ENCODE measurements around the gene UBTD2. TPM values are rescaled to one million over a fixed set of nuclear protein-coding genes. Genes with fewer than 3 reads are reported as not detected.

Gene UBTD2
- total and polyA plus RNA-seq, 9 donors = 17.0 to 31.5 (median 28.6) TPM

- H3K27me3 ChIP-seq = no peaks in the 10 kb centered on the region
- no peaks in the 10 kb centered on the region for H3K4me1 ChIP-seq (ENCODE audit: insufficient read depth)
- TF ChIP-seq POLR2A (IDR thresholded peaks at IDR 0.05) (no peak), EP300 (IDR thresholded peaks at IDR 0.05) (no peak)
- TF ChIP-seq, protein P1, sequence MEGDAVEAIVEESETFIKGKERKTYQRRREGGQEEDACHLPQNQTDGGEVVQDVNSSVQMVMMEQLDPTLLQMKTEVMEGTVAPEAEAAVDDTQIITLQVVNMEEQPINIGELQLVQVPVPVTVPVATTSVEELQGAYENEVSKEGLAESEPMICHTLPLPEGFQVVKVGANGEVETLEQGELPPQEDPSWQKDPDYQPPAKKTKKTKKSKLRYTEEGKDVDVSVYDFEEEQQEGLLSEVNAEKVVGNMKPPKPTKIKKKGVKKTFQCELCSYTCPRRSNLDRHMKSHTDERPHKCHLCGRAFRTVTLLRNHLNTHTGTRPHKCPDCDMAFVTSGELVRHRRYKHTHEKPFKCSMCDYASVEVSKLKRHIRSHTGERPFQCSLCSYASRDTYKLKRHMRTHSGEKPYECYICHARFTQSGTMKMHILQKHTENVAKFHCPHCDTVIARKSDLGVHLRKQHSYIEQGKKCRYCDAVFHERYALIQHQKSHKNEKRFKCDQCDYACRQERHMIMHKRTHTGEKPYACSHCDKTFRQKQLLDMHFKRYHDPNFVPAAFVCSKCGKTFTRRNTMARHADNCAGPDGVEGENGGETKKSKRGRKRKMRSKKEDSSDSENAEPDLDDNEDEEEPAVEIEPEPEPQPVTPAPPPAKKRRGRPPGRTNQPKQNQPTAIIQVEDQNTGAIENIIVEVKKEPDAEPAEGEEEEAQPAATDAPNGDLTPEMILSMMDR (IDR thresholded peaks at IDR 0.05) = no peak
- intact Hi-C loops (cut with DNase I) = no loop called here
- H3K36me3 ChIP-seq = no peaks in the 10 kb centered on the region
- H3K9me3 ChIP-seq = no peaks in the 10 kb centered on the region
- no peak overlapping the region for H3K4me3 ChIP-seq
- WGBS, 3 donors = 73 to 78% (median 77%) methylated on average over 7 of the region's 7 CpGs
- no peak for DNase-seq
- H3K27ac ChIP-seq = no peak overlapping the region
Measured at GRCh38 chr5:172175263-172175719, 108.3 kb downstream of the UBTD2 start.

GRCh38 chr5:172173564-172174153, 109.9 kb downstream of the UBTD2 start:
- Histone ChIP-seq H3K36me3 (no peaks in the 10 kb centered on the region), H3K9me3 (no peaks in the 10 kb centered on the region), H3K27ac (no peak overlapping the region), H3K27me3 (no peaks in the 10 kb centered on the region), H3K4me1 (ENCODE audit: insufficient read depth) (no peaks in the 10 kb centered on the region), H3K4me3 (no peak overlapping the region)
- WGBS, 3 donors = 91 to 94% (median 91%) methylated on average over 12 of the region's 12 CpGs
- no peak for DNase-seq
- intact Hi-C loops (cut with DNase I) = no loop called here
- no peak for TF ChIP-seq POLR2A (IDR thresholded peaks at IDR 0.05)
- TF ChIP-seq, protein P1 (IDR thresholded peaks at IDR 0.05) = no peak
- no peak for TF ChIP-seq EP300 (IDR thresholded peaks at IDR 0.05)

DNA sequence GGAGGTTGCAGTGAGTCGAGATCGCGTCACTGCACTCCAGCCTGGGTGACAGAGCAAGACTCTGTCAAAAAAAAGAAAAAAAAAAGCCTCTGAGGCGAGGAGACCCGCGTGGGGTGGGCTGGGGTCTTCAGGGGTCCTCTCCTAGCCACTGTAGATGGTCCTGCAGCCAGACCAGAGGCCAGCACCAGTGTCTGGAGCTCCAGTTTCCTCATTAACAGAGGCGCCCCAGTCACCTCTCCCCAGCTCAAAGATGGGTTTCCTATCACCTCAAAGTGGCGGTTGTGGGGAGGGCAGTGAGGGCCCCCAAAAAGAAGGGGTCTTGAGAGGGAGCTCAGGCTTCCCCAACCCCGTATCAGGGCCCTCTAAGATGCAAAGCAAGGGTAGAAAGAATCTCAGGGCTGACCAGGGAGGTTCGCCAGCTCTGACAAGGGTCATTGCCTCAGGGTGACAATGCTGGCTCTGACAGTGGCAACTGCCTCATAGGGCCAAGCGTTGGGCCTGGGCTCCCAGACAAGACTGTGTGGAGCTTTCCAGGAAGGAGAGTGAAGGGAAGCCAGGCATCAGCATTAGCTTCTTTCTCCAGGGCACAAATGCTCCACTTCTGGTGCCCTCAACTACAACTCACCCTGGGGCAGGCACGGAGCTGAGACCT, 110.5 kb downstream of the UBTD2 start:
- no peak for DNase-seq
- Histone ChIP-seq H3K36me3 (no peaks in the 10 kb centered on the region), H3K4me3 (no peak overlapping the region), H3K9me3 (no peaks in the 10 kb centered on the region), H3K27ac (no peak overlapping the region), H3K4me1 (ENCODE audit: insufficient read depth) (no peaks in the 10 kb centered on the region), H3K27me3 (no peaks in the 10 kb centered on the region)
- WGBS, 3 donors = 84 to 92% (median 91%) methylated on average over 12 of the region's 12 CpGs
- intact Hi-C loops (cut with DNase I) = no loop called here
- TF ChIP-seq POLR2A (IDR thresholded peaks at IDR 0.05) (no peak), EP300 (IDR thresholded peaks at IDR 0.05) (no peak)
- TF ChIP-seq, protein P1 (IDR thresholded peaks at IDR 0.05) = no peak

- no peak for DNase-seq
- 77 to 88% (median 84%) methylated on average over 8 of the region's 8 CpGs for WGBS, 3 donors
- Histone ChIP-seq H3K27me3 (no peaks in the 10 kb centered on the region), H3K27ac (no peak overlapping the region), H3K4me1 (ENCODE audit: insufficient read depth) (no peaks in the 10 kb centered on the region), H3K36me3 (no peaks in the 10 kb centered on the region), H3K4me3 (no peak overlapping the region), H3K9me3 (no peaks in the 10 kb centered on the region)
- TF ChIP-seq, protein P1 (IDR thresholded peaks at IDR 0.05) = no peak
- TF ChIP-seq POLR2A (IDR thresholded peaks at IDR 0.05) (no peak), EP300 (IDR thresholded peaks at IDR 0.05) (no peak)
- intact Hi-C loops (cut with DNase I) = no loop called here
Measured at GRCh38 chr5:172171118-172171517, 112.4 kb downstream of the UBTD2 start.
